Naive thymus-derived CD4-positive, alpha-beta T cell (primary cell): ENCODE measurements around the gene MRTFB. TPM values are rescaled to one million over a fixed set of nuclear protein-coding genes. Genes with fewer than 3 reads are reported as not detected.
A peak's percentile ranks its signal among the peaks of the same experiment; 100 is the strongest.

ENCODE experiments used
- ATAC-seq: fragments of 150-1000 bp; cut with Tn5 transposase; 2 replicates; pipeline ENCODE4 v1.10.0; 2021; ENCODE audit warnings: mild to moderate bottlenecking, moderate library complexity
- CTCF ChIA-PET: fragments of 350-600 bp; sonication (Branson Sonifier 250); formaldehyde crosslinking; loops from one replicate; lab custom pipeline; 2021; ENCODE audit warnings: antibody characterized with exemption; lab: Charles Lee
- POLR2A ChIA-PET: fragments of 350-600 bp; sonication (Branson Sonifier 250); formaldehyde crosslinking; loops from one replicate; lab custom pipeline; 2021; ENCODE audit warnings: antibody characterized with exemption, inconsistent platforms; lab: Charles Lee
- DNase-seq, 9 donors: peaks; one replicate each; pipeline versions ENCODE4 v3.0.0 to v3.0.0-alpha.2; 2020 to 2022; ENCODE audit warnings: mixed read lengths in 1 of 9
- H3K27ac ChIP-seq: one replicate; pipeline ENCODE4 v1.7.0; 2013; ENCODE audit warnings: mild to moderate bottlenecking, low read depth, low read length, moderate library complexity
- H3K27me3 ChIP-seq, 2 donors: one replicate each; pipeline ENCODE4 v1.7.0; 2013; ENCODE audit warnings: low read length in 2 of 2, mild to moderate bottlenecking in 2 of 2, moderate library complexity in 2 of 2; ENCODE audit not compliant: control insufficient read depth in 2 of 2, insufficient read depth in 2 of 2
- H3K36me3 ChIP-seq, 3 experiments: 1 replicate in 2 of 3; 2 replicates in 1 of 3; pipeline ENCODE4 v1.7.0; 2013; ENCODE audit warnings: low read length in 3 of 3, mild to moderate bottlenecking in 3 of 3, moderate library complexity in 1 of 3; ENCODE audit not compliant: insufficient read depth in 3 of 3, control insufficient read depth in 2 of 3
- H3K4me1 ChIP-seq, 2 donors: one replicate each; pipeline ENCODE4 v1.7.0; 2013; ENCODE audit warnings: low read length in 2 of 2, mild to moderate bottlenecking in 2 of 2, moderate library complexity in 1 of 2; ENCODE audit not compliant: control insufficient read depth in 2 of 2, insufficient read depth in 2 of 2
- H3K4me3 ChIP-seq: 2 replicates; pipeline ENCODE4 v1.7.0; 2013; ENCODE audit warnings: mild to moderate bottlenecking, low read length
- H3K9me3 ChIP-seq, 3 experiments: 1 replicate in 2 of 3; 2 replicates in 1 of 3; pipeline ENCODE4 v1.7.0; 2013; ENCODE audit warnings: low read length in 3 of 3; ENCODE audit not compliant: control insufficient read depth in 2 of 3
- H3K27ac Mint-ChIP-seq, 9 donors: one replicate each; pipeline ENCODE4 v1.8.0; 2020 to 2022; ENCODE audit warnings: mixed read lengths in 9 of 9, mild to moderate bottlenecking in 8 of 9, moderate library complexity in 5 of 9, inconsistent platforms in 2 of 9
- H3K27me3 Mint-ChIP-seq, 5 donors: one replicate each; pipeline ENCODE4 v1.8.0; 2021 to 2022; ENCODE audit warnings: mixed read lengths in 5 of 5, mild to moderate bottlenecking in 1 of 5
- H3K36me3 Mint-ChIP-seq, 5 donors: one replicate each; pipeline ENCODE4 v1.8.0; 2020 to 2022; ENCODE audit warnings: mixed read lengths in 5 of 5, mild to moderate bottlenecking in 3 of 5, inconsistent platforms in 1 of 5
- H3K4me1 Mint-ChIP-seq, 7 donors: one replicate each; pipeline ENCODE4 v1.8.0; 2020 to 2022; ENCODE audit warnings: mixed read lengths in 7 of 7, mild to moderate bottlenecking in 3 of 7, inconsistent platforms in 1 of 7
- H3K4me3 Mint-ChIP-seq, 10 donors: one replicate each; pipeline ENCODE4 v1.8.0; 2020 to 2022; ENCODE audit warnings: mild to moderate bottlenecking in 10 of 10, mixed read lengths in 10 of 10, moderate library complexity in 6 of 10, inconsistent platforms in 2 of 10
- H3K9me3 Mint-ChIP-seq, 11 donors: one replicate each; pipeline ENCODE4 v1.8.0; 2020 to 2022; ENCODE audit warnings: mixed read lengths in 11 of 11, mild to moderate bottlenecking in 4 of 11, inconsistent platforms in 1 of 11, moderate library complexity in 1 of 11
- intact Hi-C, 2 donors: fragments of 100-400 bp; cut with micrococcal nuclease; formaldehyde crosslinking; loops; one replicate each; pipeline ENCODE4 v1.15.1; 2023
- polyA plus RNA-seq, 2 donors: library from polyadenylated mRNA; unstranded; fragments of 300-500 nt; fragmentation: Illumina TruSeq; gene quantifications; one replicate each; pipeline ENCODE4 v1.2.3, GENCODE V29; 2021
- total RNA-seq, 6 experiments: library from RNA in 5 of 6; stranded (reverse) in 5 of 6; gene quantifications; 1 replicate in 5 of 6; 2 replicates in 1 of 6; pipeline ENCODE4 v1.2.3 and lab custom pipeline; 2021 to 2026

Gene MRTFB
- total and polyA plus RNA-seq, 7 experiments from 2014 or later = 9.1 to 33.2 (median 25.4) TPM

GRCh38 chr16:14196011-14196410 lies 124.9 kb downstream of the MRTFB start:
- Histone ChIP-seq H3K27ac (no peak overlapping the region), H3K4me1 (peaks cover 5 to 34% of the 10 kb centered on the region in 2 donors), H3K36me3 (no peaks in the 10 kb centered on the region), H3K9me3 (no peaks in the 10 kb centered on the region), H3K27me3 (no peaks in the 10 kb centered on the region), H3K4me3 (no peak overlapping the region)
- peak overlapping the region in 6 of 10 donors; percentile 14 to 64 (median 40) for H3K4me3 Mint-ChIP-seq
- H3K36me3 Mint-ChIP-seq = peaks cover 0 to 13% (median 12%) of the 10 kb centered on the region in 5 donors
- ChIA-PET POLR2A (interaction anchor here (0.5 to 1.2 kb wide), 4 partner anchors 10 to 434 kb away, joined by 3 to 4 read pairs (median 3); partner anchors contain the start of gene PARN), CTCF (interaction anchor here (0.6 to 1.4 kb wide), 2 partner anchors 8 to 252 kb away, joined by 3 read pairs; no protein-coding TSS in a partner anchor)
- no peak for DNase-seq
- intact Hi-C loops = loop anchor here (5.0 to 10.0 kb wide), 4 partner anchors 89 to 274 kb away; partner anchors contain the start of genes ERCC4 (in 2 of the 2) and MRTFB (in 1 of the 2)
- H3K9me3 Mint-ChIP-seq = peaks cover 0 to 2% (median 0%) of the 10 kb centered on the region in 11 donors
- no peak for ATAC-seq
- no peaks in the 10 kb centered on the region for H3K27me3 Mint-ChIP-seq
- peak overlapping the region in 8 of 9 donors; percentile 49 to 83 (median 72) for H3K27ac Mint-ChIP-seq
- H3K4me1 Mint-ChIP-seq = peaks cover 32 to 77% (median 53%) of the 10 kb centered on the region in 7 donors

GRCh38 chr16:14196539-14196938 lies 125.4 kb downstream of the MRTFB start:
- H3K36me3 Mint-ChIP-seq = peaks cover 0 to 13% (median 12%) of the 10 kb centered on the region in 5 donors
- peak; percentile 64 for ATAC-seq
- Histone ChIP-seq H3K36me3 (no peaks in the 10 kb centered on the region), H3K9me3 (no peaks in the 10 kb centered on the region), H3K27ac (peak overlapping the region; percentile 5), H3K27me3 (no peaks in the 10 kb centered on the region), H3K4me3 (no peak overlapping the region), H3K4me1 (peaks cover 5 to 34% of the 10 kb centered on the region in 2 donors)
- H3K9me3 Mint-ChIP-seq = peaks cover 0 to 2% (median 0%) of the 10 kb centered on the region in 11 donors
- H3K4me3 Mint-ChIP-seq = peak overlapping the region in 9 of 10 donors; percentile 2 to 66 (median 42)
- peak overlapping the region; percentile 30 to 83 (median 72) for H3K27ac Mint-ChIP-seq
- H3K4me1 Mint-ChIP-seq = peaks cover 32 to 76% (median 49%) of the 10 kb centered on the region in 7 donors
- ChIA-PET CTCF (interaction anchor here (1.4 kb wide), 1 partner anchor 9 kb away, joined by 3 read pairs; no protein-coding TSS in a partner anchor), POLR2A (interaction anchor here (0.5 to 1.2 kb wide), 4 partner anchors 11 to 434 kb away, joined by 3 to 4 read pairs (median 4); partner anchors contain the start of gene PARN)
- intact Hi-C loops = loop anchor here (5.0 to 10.0 kb wide), 4 partner anchors 88 to 274 kb away; partner anchors contain the start of genes ERCC4 (in 2 of the 2) and MRTFB (in 1 of the 2)
- peak in 5 of 9 donors; percentile 17 to 53 (median 40) for DNase-seq
- H3K27me3 Mint-ChIP-seq = no peaks in the 10 kb centered on the region

GRCh38 chr16:14198012-14198411 lies 126.9 kb downstream of the MRTFB start:
- DNase-seq (no peak), ATAC-seq (no peak)
- Mint-ChIP-seq H3K27me3 (no peaks in the 10 kb centered on the region), H3K9me3 (peaks cover 0 to 2% (median 0%) of the 10 kb centered on the region in 11 donors), H3K36me3 (peaks cover 0 to 13% (median 12%) of the 10 kb centered on the region in 5 donors), H3K4me3 (peak overlapping the region in 2 of 10 donors; percentile 27 to 64), H3K27ac (peak overlapping the region in 2 of 9 donors; percentile 43 to 71), H3K4me1 (peaks cover 28 to 80% (median 47%) of the 10 kb centered on the region in 7 donors)
- POLR2A ChIA-PET = no interaction called here
- H3K27ac ChIP-seq = no peak overlapping the region
- H3K36me3 ChIP-seq = no peaks in the 10 kb centered on the region
- H3K4me3 ChIP-seq = no peak overlapping the region
- no peaks in the 10 kb centered on the region for H3K9me3 ChIP-seq
- H3K27me3 ChIP-seq = no peaks in the 10 kb centered on the region
- intact Hi-C loops = loop anchor here (5.0 to 10.0 kb wide), 4 partner anchors 87 to 276 kb away; partner anchors contain the start of genes ERCC4 (in 2 of the 2) and MRTFB (in 1 of the 2)
- H3K4me1 ChIP-seq = peaks cover 5 to 29% of the 10 kb centered on the region in 2 donors
- CTCF ChIA-PET = no interaction called here

DNA sequence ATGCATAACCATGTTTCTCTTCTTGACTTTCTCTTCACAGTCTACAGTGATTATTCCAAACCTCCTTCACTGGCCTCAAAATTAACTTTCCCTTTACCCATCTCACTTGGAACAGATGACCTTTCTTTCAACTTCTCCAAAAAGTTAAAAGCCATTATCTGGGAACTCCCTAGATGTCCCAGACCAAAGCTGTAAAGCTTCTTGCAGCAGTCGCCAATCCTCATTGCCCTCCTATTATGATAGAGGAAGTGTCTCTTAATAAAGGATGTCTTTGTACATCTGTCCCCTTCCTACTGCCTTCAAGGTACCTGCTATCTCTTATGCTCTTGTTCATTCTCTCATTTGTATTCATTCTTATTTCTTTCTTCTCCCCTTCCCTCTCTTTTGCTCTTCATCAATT lies 127.5 kb downstream of the MRTFB start:
- H3K9me3 Mint-ChIP-seq = peaks cover 0 to 2% (median 0%) of the 10 kb centered on the region in 11 donors
- no peak for DNase-seq
- H3K27me3 Mint-ChIP-seq = no peaks in the 10 kb centered on the region
- Histone ChIP-seq H3K36me3 (no peaks in the 10 kb centered on the region), H3K4me1 (peaks cover 5 to 24% of the 10 kb centered on the region in 2 donors), H3K27ac (no peak overlapping the region), H3K9me3 (no peaks in the 10 kb centered on the region), H3K27me3 (no peaks in the 10 kb centered on the region), H3K4me3 (no peak overlapping the region)
- intact Hi-C loops = loop anchor here (5.0 to 10.0 kb wide), 4 partner anchors 86 to 276 kb away; partner anchors contain the start of genes ERCC4 (in 2 of the 2) and MRTFB (in 1 of the 2)
- peaks cover 0 to 13% (median 12%) of the 10 kb centered on the region in 5 donors for H3K36me3 Mint-ChIP-seq
- H3K4me3 Mint-ChIP-seq = peak overlapping the region in 1 of 10 donors; percentile 18
- no peak for ATAC-seq
- H3K27ac Mint-ChIP-seq = peak overlapping the region in 3 of 9 donors; percentile 34 to 60 (median 43)
- H3K4me1 Mint-ChIP-seq = peaks cover 27 to 78% (median 45%) of the 10 kb centered on the region in 7 donors
- POLR2A ChIA-PET = no interaction called here
- CTCF ChIA-PET = no interaction called here

DNA sequence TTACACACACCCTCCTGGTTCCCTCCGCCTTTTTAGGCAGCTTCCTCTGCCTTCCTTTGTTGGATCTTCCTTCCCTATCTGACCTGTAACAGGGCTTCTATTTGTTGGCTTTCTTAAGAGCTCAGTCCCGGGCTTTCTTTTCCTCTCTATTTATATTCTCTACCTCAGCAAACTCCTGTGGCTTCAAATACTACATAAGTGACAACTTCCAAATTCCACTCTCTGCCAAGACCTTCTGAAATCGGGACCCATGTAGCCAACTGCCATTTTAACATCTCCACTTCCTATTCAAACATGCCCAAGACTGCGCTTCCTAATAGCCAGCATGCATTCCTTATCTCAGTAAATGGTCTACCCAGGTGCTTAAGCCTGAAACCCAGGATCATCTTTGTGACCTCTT lies 128.1 kb downstream of the MRTFB start:
- POLR2A ChIA-PET = no interaction called here
- Histone ChIP-seq H3K27ac (no peak overlapping the region), H3K9me3 (no peaks in the 10 kb centered on the region), H3K4me1 (peaks cover 5 to 21% of the 10 kb centered on the region in 2 donors), H3K36me3 (no peaks in the 10 kb centered on the region), H3K4me3 (no peak overlapping the region), H3K27me3 (no peaks in the 10 kb centered on the region)
- no peak overlapping the region for H3K4me3 Mint-ChIP-seq
- intact Hi-C loops = loop anchor here (5.0 to 10.0 kb wide), 4 partner anchors 86 to 277 kb away; partner anchors contain the start of genes ERCC4 (in 2 of the 2) and MRTFB (in 1 of the 2)
- H3K27me3 Mint-ChIP-seq = no peaks in the 10 kb centered on the region
- DNase-seq = no peak
- H3K9me3 Mint-ChIP-seq = peaks cover 0 to 2% (median 0%) of the 10 kb centered on the region in 11 donors
- no peak for ATAC-seq
- peak overlapping the region in 3 of 9 donors; percentile 24 to 43 (median 30) for H3K27ac Mint-ChIP-seq
- peaks cover 25 to 71% (median 39%) of the 10 kb centered on the region in 7 donors for H3K4me1 Mint-ChIP-seq
- CTCF ChIA-PET = no interaction called here
- H3K36me3 Mint-ChIP-seq = peaks cover 0 to 13% (median 12%) of the 10 kb centered on the region in 5 donors

GRCh38 chr16:14199624-14200023 lies 128.5 kb downstream of the MRTFB start:
- no peaks in the 10 kb centered on the region for H3K9me3 ChIP-seq
- H3K27me3 ChIP-seq = no peaks in the 10 kb centered on the region
- Mint-ChIP-seq H3K9me3 (peaks cover 0 to 2% (median 0%) of the 10 kb centered on the region in 11 donors), H3K4me1 (peaks cover 25 to 68% (median 35%) of the 10 kb centered on the region in 7 donors), H3K36me3 (peaks cover 0 to 13% (median 12%) of the 10 kb centered on the region in 5 donors), H3K27ac (peak overlapping the region in 2 of 9 donors; percentile 24 to 43), H3K4me3 (no peak overlapping the region), H3K27me3 (no peaks in the 10 kb centered on the region)
- H3K4me3 ChIP-seq = no peak overlapping the region
- ChIA-PET CTCF (no interaction called here), POLR2A (no interaction called here)
- H3K36me3 ChIP-seq = no peaks in the 10 kb centered on the region
- intact Hi-C loops = loop anchor here (5.0 to 10.0 kb wide), 4 partner anchors 85 to 277 kb away; partner anchors contain the start of genes ERCC4 (in 2 of the 2) and MRTFB (in 1 of the 2)
- ATAC-seq = no peak
- DNase-seq = no peak
- H3K4me1 ChIP-seq = peaks cover 5 to 20% of the 10 kb centered on the region in 2 donors
- no peak overlapping the region for H3K27ac ChIP-seq
